HL-60/S4 (cell line): ENCODE results near the gene KCNJ8.

Experiments
- in situ Hi-C: fragments of 300-500 bp; cut with MboI; formaldehyde crosslinking; loops from 2 replicates; pipeline ENCODE4 v1.14.3; 2022; ENCODE audit warnings: low sequenced_read_pairs

KCNJ8 gene

DNA sequence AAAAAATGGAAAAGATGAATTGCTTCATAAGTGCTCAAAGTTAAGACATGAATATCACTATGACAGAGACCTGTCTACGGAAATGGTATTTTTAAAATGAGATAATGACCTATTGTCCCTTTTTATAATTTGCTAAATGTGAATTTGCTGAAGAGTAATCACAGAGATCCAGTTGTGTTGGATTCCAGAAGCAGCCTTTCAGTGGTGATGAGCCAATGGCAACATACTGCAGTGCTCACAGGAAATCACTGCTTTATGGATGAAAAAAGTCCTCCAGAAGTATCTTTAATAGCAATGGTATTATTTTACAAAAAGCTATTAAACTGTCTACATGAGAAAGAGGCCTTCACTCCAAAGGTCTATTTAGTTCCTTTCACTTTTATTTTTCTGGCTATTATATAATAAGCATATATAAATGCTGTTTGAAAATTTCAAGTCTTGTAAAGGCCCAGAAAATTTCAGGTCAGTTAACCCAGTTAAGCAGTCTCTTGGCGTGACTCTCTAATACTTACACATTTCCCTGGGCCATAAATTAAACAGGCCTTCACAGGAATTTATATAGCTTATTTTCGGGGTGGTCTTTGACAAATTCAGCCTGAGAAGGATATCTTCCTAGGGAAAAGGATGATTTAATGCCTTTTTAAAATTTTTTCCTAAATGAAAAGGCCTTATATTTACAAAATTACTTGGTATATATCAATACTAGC is 55.4 kb downstream of the KCNJ8 start:
- in situ Hi-C loops, result no loop called here

DNA sequence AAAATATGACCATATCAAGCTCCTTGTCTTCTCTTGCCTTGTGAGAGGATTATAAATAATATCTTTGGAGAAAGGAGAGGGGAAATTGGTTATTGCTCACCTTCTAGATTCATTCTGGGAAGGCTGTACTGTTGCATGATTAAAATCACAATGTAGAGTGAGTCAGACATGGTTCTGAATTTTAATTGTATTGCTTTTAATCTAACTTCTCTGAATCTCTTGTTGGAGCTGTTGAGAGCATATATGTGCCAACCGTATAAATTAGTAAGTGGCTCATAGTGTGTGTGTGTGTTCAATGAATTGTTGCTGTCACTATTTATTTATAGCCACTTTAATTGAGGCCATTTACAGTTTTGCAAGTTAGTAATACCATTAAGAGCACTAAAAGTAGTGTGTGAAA is 56.1 kb downstream of the KCNJ8 start:
- in situ Hi-C loops, result no loop called here

DNA sequence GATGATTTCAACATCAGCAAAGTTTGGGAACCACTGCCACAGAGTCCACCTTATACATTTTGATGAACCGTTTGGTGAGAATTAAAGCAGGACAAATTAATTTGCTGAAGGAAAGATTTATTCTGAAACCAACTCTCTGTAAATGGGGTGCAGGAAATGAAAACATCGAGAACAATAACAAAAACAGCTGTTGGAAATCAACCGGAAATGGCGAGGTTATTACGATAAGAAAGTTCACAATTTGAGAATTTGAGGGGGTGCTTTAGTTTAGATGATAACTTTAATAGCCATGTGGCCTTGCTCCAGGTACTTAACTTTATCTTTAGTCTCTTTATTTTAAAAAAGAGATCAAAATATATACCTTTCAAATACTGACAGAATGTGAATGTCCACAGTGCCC is 56.7 kb downstream of the KCNJ8 start:
- in situ Hi-C loops, result no loop called here

DNA sequence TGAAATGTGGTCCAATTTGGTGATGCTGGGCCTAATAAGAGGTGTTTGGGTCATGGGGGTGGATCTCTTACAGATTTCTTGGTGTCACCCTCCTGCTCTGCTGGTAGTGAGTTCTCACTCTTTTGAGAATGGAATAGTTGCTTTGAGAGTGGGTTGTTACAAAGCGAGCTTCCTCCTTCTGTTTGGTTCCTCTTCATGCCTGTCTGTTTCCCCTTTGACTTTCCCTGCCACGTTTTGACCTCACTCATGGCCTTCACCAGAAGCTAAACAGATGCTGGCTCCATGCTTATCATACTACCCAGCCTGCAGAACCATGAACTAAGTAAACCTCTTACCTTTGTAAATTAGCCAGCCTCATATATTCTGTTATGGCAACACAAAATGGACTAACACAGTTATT is 59.1 kb downstream of the KCNJ8 start:
- in situ Hi-C loops, result no loop called here
